ENCODE data around the gene CHAF1A.

The CHAF1A gene

GRCh38 chr19:4413588-4413987, 11.1 kb downstream of the CHAF1A start:
- no peak for DNase-seq

- DNase-seq = no peak
Measured at GRCh38 chr19:4414144-4414799, 11.8 kb downstream of the CHAF1A start.

GRCh38 chr19:4414800-4415321, 12.4 kb downstream of the CHAF1A start:
- no peak for DNase-seq

- DNase-seq = no peak
Measured at GRCh38 chr19:4415352-4415751, 12.9 kb downstream of the CHAF1A start.

- no peak for DNase-seq
Measured at GRCh38 chr19:4416268-4416667, 13.8 kb downstream of the CHAF1A start.

GRCh38 chr19:4423416-4424126, 21.1 kb downstream of the CHAF1A start:
- no peak for DNase-seq

- no peak for DNase-seq
Measured at GRCh38 chr19:4425537-4425936, 23.1 kb downstream of the CHAF1A start.

- DNase-seq = no peak
Measured at GRCh38 chr19:4428326-4428975, 26.0 kb downstream of the CHAF1A start.

- DNase-seq = no peak
Measured at GRCh38 chr19:4429256-4429655, 26.8 kb downstream of the CHAF1A start.

GRCh38 chr19:4429771-4430171, 27.3 kb downstream of the CHAF1A start:
- no peak for DNase-seq

- DNase-seq = peak; percentile 6
Measured at GRCh38 chr19:4430760-4431159, 28.3 kb downstream of the CHAF1A start.

GRCh38 chr19:4431296-4431695, 28.9 kb downstream of the CHAF1A start:
- no peak for DNase-seq

- peak; percentile 8 for DNase-seq
Measured at GRCh38 chr19:4431808-4432674, 29.6 kb downstream of the CHAF1A start.

GRCh38 chr19:4432918-4433506, 30.6 kb downstream of the CHAF1A start:
- no peak for DNase-seq

GRCh38 chr19:4434391-4434790, 32.0 kb downstream of the CHAF1A start:
- no peak for DNase-seq

- no peak for DNase-seq
Measured at GRCh38 chr19:4436231-4436630, 33.8 kb downstream of the CHAF1A start.

- no peak for DNase-seq
Measured at GRCh38 chr19:4437103-4437502, 34.7 kb downstream of the CHAF1A start.

GRCh38 chr19:4439243-4439642, 36.8 kb downstream of the CHAF1A start:
- no peak for DNase-seq

- no peak for DNase-seq
Measured at GRCh38 chr19:4441994-4442818, 39.8 kb downstream of the CHAF1A start.

GRCh38 chr19:4442819-4443146, 40.3 kb downstream of the CHAF1A start:
- no peak for DNase-seq

GRCh38 chr19:4443188-4443587, 40.7 kb downstream of the CHAF1A start:
- DNase-seq = no peak

All from CD4-positive, alpha-beta T cell treated with Interleukin-4 for 4 hours (primary cell).